ENCODE data around the gene CTRL. TPM values are rescaled to one million over a fixed set of nuclear protein-coding genes. Genes with fewer than 3 reads are reported as not detected.

CTRL gene
- total RNA-seq, 1 donor from 2014 or later = 0.20 TPM

GRCh38 chr16:67892899-67893742 is 38.5 kb downstream of the CTRL start, which contains the start of gene PSKH1:
PSKH1 (plus strand) TSS chr16:67893254; CDS start chr16:67908750, 15,496 bp downstream.
- DNase-seq (ENCODE audit: low read depth in 2 of 2) = peak; percentile 97

GRCh38 chr16:67892375-67892774 is 39.3 kb downstream of the CTRL start:
- no peak for DNase-seq (ENCODE audit: low read depth in 2 of 2)

- DNase-seq (ENCODE audit: low read depth in 2 of 2) = no peak
Measured at GRCh38 chr16:67888331-67888730, 43.3 kb downstream of the CTRL start.

GRCh38 chr16:67886387-67886786 is 45.3 kb downstream of the CTRL start:
- no peak for DNase-seq (ENCODE audit: low read depth in 2 of 2)

- DNase-seq (ENCODE audit: low read depth in 2 of 2) = no peak
Measured at GRCh38 chr16:67885976-67886375, 45.7 kb downstream of the CTRL start.

- DNase-seq (ENCODE audit: low read depth in 2 of 2) = no peak
Measured at GRCh38 chr16:67885545-67885944, 46.1 kb downstream of the CTRL start.

GRCh38 chr16:67884684-67885083 is 47.0 kb downstream of the CTRL start, which contains the start of gene NRN1L:
NRN1L (plus strand) TSS chr16:67884885; CDS start chr16:67884904, 19 bp downstream.
- peak; percentile 76 to 93 for DNase-seq (ENCODE audit: low read depth in 2 of 2)

GRCh38 chr16:67883872-67884261 is 47.8 kb downstream of the CTRL start:
- peak; percentile 60 to 72 for DNase-seq (ENCODE audit: low read depth in 2 of 2)

GRCh38 chr16:67883146-67883871 is 48.4 kb downstream of the CTRL start:
- DNase-seq (ENCODE audit: low read depth in 2 of 2) = no peak

GRCh38 chr16:67882374-67883145 is 49.1 kb downstream of the CTRL start:
- DNase-seq (ENCODE audit: low read depth in 2 of 2) = peak; percentile 33 to 61

GRCh38 chr16:67881621-67882161 is 50.0 kb downstream of the CTRL start:
- DNase-seq (ENCODE audit: low read depth in 2 of 2) = no peak

GRCh38 chr16:67880584-67880983 is 51.1 kb downstream of the CTRL start:
- no peak for DNase-seq (ENCODE audit: low read depth in 2 of 2)

GRCh38 chr16:67879936-67880335 is 51.7 kb downstream of the CTRL start:
- DNase-seq (ENCODE audit: low read depth in 2 of 2) = no peak

Other genes with a start within 250 kb of the CTRL start
- gene GFOD2, start 212.5 kb downstream of the CTRL start, total RNA-seq = 39.9 and 68.8 TPM in 2 replicates
- 4.4 and 7.9 TPM in 2 replicates for gene RANBP10, start 125.3 kb downstream of the CTRL start, total RNA-seq
- gene TSNAXIP1, start 125.0 kb downstream of the CTRL start, total RNA-seq = 0.22 and 0.40 TPM in 2 replicates
- 25.7 and 39.1 TPM in 2 replicates for gene THAP11, start 89.5 kb downstream of the CTRL start, total RNA-seq
- 164 and 193 TPM in 2 replicates for gene NUTF2, start 84.9 kb downstream of the CTRL start, total RNA-seq
- gene CENPT, start 84.2 kb downstream of the CTRL start, total RNA-seq = 12.2 and 20.0 TPM in 2 replicates
- 42.3 and 42.9 TPM in 2 replicates for gene EDC4, start 58.8 kb downstream of the CTRL start, total RNA-seq
- gene NRN1L, start 47.0 kb downstream of the CTRL start, total RNA-seq = not detected in 2 replicates
- gene PSKH1, start 38.6 kb downstream of the CTRL start, total RNA-seq = 8.3 and 12.9 TPM in 2 replicates
- 58.4 and 59.1 TPM in 2 replicates for gene PSMB10, start 5.0 kb upstream of the CTRL start, total RNA-seq
- gene LCAT, start 12.3 kb upstream of the CTRL start, total RNA-seq = 0.87 and 5.4 TPM in 2 replicates
- 41.2 and 108 TPM in 2 replicates for gene SLC12A4, start 36.8 kb upstream of the CTRL start, total RNA-seq
- 0.20 TPM in 1 of 2 replicates, not detected in the other for gene DPEP3, start 48.6 kb upstream of the CTRL start, total RNA-seq
- 3.3 and 8.9 TPM in 2 replicates for gene DPEP2, start 67.6 kb upstream of the CTRL start, total RNA-seq
- gene DPEP2NB, start 84.0 kb upstream of the CTRL start, total RNA-seq = under 0.01 TPM in 1 of 2 replicates, not detected in the other
- gene DDX28, start 91.4 kb upstream of the CTRL start, total RNA-seq = 12.0 and 19.8 TPM in 2 replicates
- 13.7 and 17.7 TPM in 2 replicates for gene DUS2, start 91.4 kb upstream of the CTRL start, total RNA-seq
- 13.1 and 18.5 TPM in 2 replicates for gene NFATC3, start 153.5 kb upstream of the CTRL start, total RNA-seq